GM12878 (cell line): Measurements from ENCODE around the gene RNF43. TPM values are rescaled to one million over a fixed set of nuclear protein-coding genes. Genes with fewer than 3 reads are reported as not detected.

ENCODE experiments used
- ATAC-seq: fragments of 200-7000 bp; cut with Tn5 transposase; 3 replicates; pipeline ENCODE4 v1.9.1; 2020; ENCODE audit warnings: mild to moderate bottlenecking, moderate library complexity
- BruUV-seq: library from RNA; stranded (reverse); fragments of 400-500 nt; replicated peaks from 2 replicates; lab custom pipeline; 2021; lab: Mats Ljungman, UMichigan
- CTCF ChIA-PET: fragments of 300-600 bp; sonication (Branson Sonifier 250); formaldehyde crosslinking; extraction: SDS; loops from one replicate; lab custom pipeline; 2021; ENCODE audit warnings: inconsistent platforms; lab: Yijun Ruan, JAX
- POLR2A ChIA-PET: fragments of 350-600 bp; formaldehyde crosslinking; extraction: SDS; loops from one replicate; lab custom pipeline; 2021; ENCODE audit warnings: inconsistent platforms; lab: Charles Lee
- RAD21 ChIA-PET: fragments of 300-600 bp; sonication (Branson Sonifier 250); formaldehyde crosslinking; loops from one replicate; lab custom pipeline; 2023; ENCODE audit warnings: antibody characterized with exemption; ENCODE audit not compliant: unreplicated experiment; lab: Charles Lee
- SMC1A ChIA-PET: fragments of 300-600 bp; sonication (Branson Sonifier 250); formaldehyde crosslinking; loops from one replicate; lab custom pipeline; 2023; ENCODE audit not compliant: unreplicated experiment, uncharacterized antibody; lab: Charles Lee
- DNase-seq: peaks from one replicate; pipeline ENCODE4 v3.0.0-alpha.2; 2011; ENCODE audit warnings: low read depth, low spot score
- FAIRE-seq: peaks from 3 replicates; lab custom pipeline; 2011; peaks lifted over from hg19 to GRCh38; lab: Jason Lieb, UNC
- H2AFZ ChIP-seq: 2 replicates; pipeline ENCODE4 v1.6.0; 2011; ENCODE audit warnings: low read depth, low read length, control low read depth; ENCODE audit not compliant: control insufficient read depth
- H3K27ac ChIP-seq: 2 replicates; pipeline ENCODE4 v1.5.1; 2011; ENCODE audit warnings: control low read depth; ENCODE audit not compliant: control insufficient read depth, insufficient read depth
- H3K27me3 ChIP-seq, 2 experiments: replicated peaks in 1 of 2; 2 replicates each; pipeline versions ENCODE4 v1.6.0 to v1.6.1; 2011; ENCODE audit warnings: low read length in 1 of 2; ENCODE audit not compliant: control insufficient read depth in 2 of 2, insufficient read depth in 2 of 2
- H3K36me3 ChIP-seq, 2 experiments: 2 replicates each; pipeline ENCODE4 v1.5.1; 2011; ENCODE audit warnings: low read length in 1 of 2; ENCODE audit not compliant: control insufficient read depth in 2 of 2, insufficient read depth in 2 of 2
- H3K4me1 ChIP-seq: 2 replicates; pipeline ENCODE4 v1.6.1; 2011; ENCODE audit warnings: mild to moderate bottlenecking, low read length, moderate library complexity, mixed read lengths; ENCODE audit not compliant: control insufficient read depth, insufficient read depth
- H3K4me2 ChIP-seq: 2 replicates; pipeline ENCODE4 v1.6.0; 2011; ENCODE audit warnings: control low read depth; ENCODE audit not compliant: control insufficient read depth, insufficient read depth
- H3K4me3 ChIP-seq: fragments of 200-600 bp; sonication (generic); 2 replicates; pipeline ENCODE4 v1.5.1; 2016
- H3K79me2 ChIP-seq: 2 replicates; pipeline ENCODE4 v1.6.0; 2011; ENCODE audit warnings: low read length; ENCODE audit not compliant: control insufficient read depth, insufficient read depth
- H3K9ac ChIP-seq: 2 replicates; pipeline ENCODE4 v1.8.0; 2011; ENCODE audit warnings: low read length, control low read depth, mixed read lengths; ENCODE audit not compliant: control insufficient read depth, insufficient read depth
- H3K9me3 ChIP-seq: replicated peaks from 3 replicates; pipeline ENCODE4 v1.5.1; 2011; ENCODE audit warnings: mild to moderate bottlenecking, low read length; ENCODE audit not compliant: control insufficient read depth, insufficient read depth
- H4K20me1 ChIP-seq: 2 replicates; pipeline ENCODE4 v1.6.0; 2011; ENCODE audit not compliant: control insufficient read depth, insufficient read depth
- WGBS: methylation state at CpG from one replicate; pipeline ENCODE4 v1.1.6; 2016; ENCODE audit warnings: low lambda C conversion rate; ENCODE audit not compliant: insufficient replicate concordance, insufficient coverage; ENCODE audit errors: missing lambda C conversion rate; 5-methylcytosine and 5-hydroxymethylcytosine counted together
- in situ Hi-C: fragments of 300-500 bp; cut with MboI; formaldehyde crosslinking; loops from 9 replicates; pipeline ENCODE4 v1.14.3; 2018; ENCODE audit warnings: mixed read lengths
- intact Hi-C: fragments of 100-400 bp; cut with micrococcal nuclease; formaldehyde crosslinking; loops from one replicate; pipeline ENCODE4 v1.14.2; 2022; ENCODE audit not compliant: unreplicated experiment
- polyA plus RNA-seq, 11 experiments: library from polyadenylated mRNA; depleted of rRNA in 4 of 11; unstranded in 6 of 11; stranded (reverse) in 5 of 11; fragments of >200 nt; fragmentation: Nextera tagmentation in 4 of 11; fragmentation: Illumina TruSeq in 1 of 11; extraction: Ambion mirVana in 4 of 11; extraction: Trizol in 1 of 11; gene quantifications; 1 replicate in 1 of 11; 2 replicates in 10 of 11; pipeline versions ENCODE4 v1.2.1 to v1.2.3, GENCODE V29; 2011 to 2016; ENCODE audit warnings: inconsistent platforms in 2 of 11, missing spikeins in 2 of 11, low read depth in 1 of 11
- total RNA-seq, 4 experiments: library from RNA; depleted of rRNA in 3 of 4; stranded (reverse); fragments of >200 nt in 3 of 4; fragmentation: Illumina TruSeq in 1 of 4; extraction: Trizol in 1 of 4; gene quantifications; 2 replicates each; pipeline versions ENCODE4 v1.2.1 to v1.2.3, GENCODE V29; 2013 to 2021
- TF ChIP-seq, protein P1 (sequence below): fragments of 450-650 bp; IDR thresholded peaks from 2 replicates; pipeline ENCODE4 v1.6.1; 2017; ENCODE audit warnings: mild to moderate bottlenecking
- TF ChIP-seq, protein P2 (sequence below): fragments of 450-650 bp; IDR thresholded peaks from 2 replicates; pipeline ENCODE4 v1.6.1; 2018; ENCODE audit warnings: mild to moderate bottlenecking, low read depth, moderate library complexity; ENCODE audit not compliant: partially characterized antibody
- TF ChIP-seq, protein P3 (sequence below): IDR thresholded peaks from 2 replicates; pipeline ENCODE4 v1.6.1; 2011; ENCODE audit warnings: borderline replicate concordance, low read depth, mild to moderate bottlenecking, moderate library complexity, low read length; ENCODE audit not compliant: insufficient read depth, poor library complexity, severe bottlenecking
- TF ChIP-seq, protein P4 (sequence below), 3 experiments: IDR thresholded peaks in 2 of 3; conservative IDR thresholded peaks in 1 of 3; 2 replicates each; pipeline ENCODE4 v1.5.1; 2011; ENCODE audit warnings: low read depth in 3 of 3, low read length in 3 of 3, mild to moderate bottlenecking in 3 of 3, control low read depth in 2 of 3, moderate library complexity in 2 of 3, inconsistent platforms in 1 of 3, mixed read lengths in 1 of 3; ENCODE audit not compliant: control insufficient read depth in 2 of 3, insufficient read depth in 1 of 3; ENCODE audit errors: extremely low read depth in 1 of 3

The RNF43 gene
- total and polyA plus RNA-seq, 10 of the 15 experiments (the other 5 are each of a cell fraction or from before 2014, with no cell fraction given), result 1.2 to 16.7 (median 5.5) TPM

DNA sequence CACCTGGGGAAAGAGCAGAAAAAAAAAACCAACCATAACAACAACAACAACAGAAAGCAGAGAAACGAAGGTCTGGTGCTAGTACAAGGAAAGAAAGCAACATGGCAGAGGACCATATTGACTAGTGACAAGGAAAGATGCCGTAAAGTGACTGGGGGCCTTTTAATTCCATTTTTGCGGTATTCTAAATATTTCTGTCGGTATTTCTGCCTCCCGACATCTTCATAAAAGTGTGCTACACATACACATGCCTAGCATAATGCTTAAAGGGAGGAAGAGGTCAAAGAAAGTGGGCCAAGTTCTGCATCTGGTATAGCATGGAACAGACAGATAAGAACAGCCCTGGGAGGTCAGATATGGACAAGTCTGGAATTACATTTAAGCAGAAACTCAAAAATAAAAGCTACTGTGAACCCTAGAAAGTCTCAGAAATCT is 19.5 kb upstream of the RNF43 start:
- no peaks in the 10 kb centered on the region for H3K9me3 ChIP-seq
- intact Hi-C loops (no loop called here), in situ Hi-C loops (no loop called here)
- H2AFZ ChIP-seq, result no peak overlapping the region
- ATAC-seq (no peak), FAIRE-seq (no peak), DNase-seq (no peak)
- H3K4me2 ChIP-seq, result no peak overlapping the region
- H3K36me3 ChIP-seq, result no peaks in the 10 kb centered on the region
- SMC1A ChIA-PET, result no interaction called here
- 31% methylated on average over 5 of the region's 5 CpGs for WGBS
- no peaks in the 10 kb centered on the region for H3K79me2 ChIP-seq
- TF ChIP-seq, protein P1, sequence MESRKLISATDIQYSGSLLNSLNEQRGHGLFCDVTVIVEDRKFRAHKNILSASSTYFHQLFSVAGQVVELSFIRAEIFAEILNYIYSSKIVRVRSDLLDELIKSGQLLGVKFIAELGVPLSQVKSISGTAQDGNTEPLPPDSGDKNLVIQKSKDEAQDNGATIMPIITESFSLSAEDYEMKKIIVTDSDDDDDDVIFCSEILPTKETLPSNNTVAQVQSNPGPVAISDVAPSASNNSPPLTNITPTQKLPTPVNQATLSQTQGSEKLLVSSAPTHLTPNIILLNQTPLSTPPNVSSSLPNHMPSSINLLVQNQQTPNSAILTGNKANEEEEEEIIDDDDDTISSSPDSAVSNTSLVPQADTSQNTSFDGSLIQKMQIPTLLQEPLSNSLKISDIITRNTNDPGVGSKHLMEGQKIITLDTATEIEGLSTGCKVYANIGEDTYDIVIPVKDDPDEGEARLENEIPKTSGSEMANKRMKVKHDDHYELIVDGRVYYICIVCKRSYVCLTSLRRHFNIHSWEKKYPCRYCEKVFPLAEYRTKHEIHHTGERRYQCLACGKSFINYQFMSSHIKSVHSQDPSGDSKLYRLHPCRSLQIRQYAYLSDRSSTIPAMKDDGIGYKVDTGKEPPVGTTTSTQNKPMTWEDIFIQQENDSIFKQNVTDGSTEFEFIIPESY, result no peak
- TF ChIP-seq, protein P2, sequence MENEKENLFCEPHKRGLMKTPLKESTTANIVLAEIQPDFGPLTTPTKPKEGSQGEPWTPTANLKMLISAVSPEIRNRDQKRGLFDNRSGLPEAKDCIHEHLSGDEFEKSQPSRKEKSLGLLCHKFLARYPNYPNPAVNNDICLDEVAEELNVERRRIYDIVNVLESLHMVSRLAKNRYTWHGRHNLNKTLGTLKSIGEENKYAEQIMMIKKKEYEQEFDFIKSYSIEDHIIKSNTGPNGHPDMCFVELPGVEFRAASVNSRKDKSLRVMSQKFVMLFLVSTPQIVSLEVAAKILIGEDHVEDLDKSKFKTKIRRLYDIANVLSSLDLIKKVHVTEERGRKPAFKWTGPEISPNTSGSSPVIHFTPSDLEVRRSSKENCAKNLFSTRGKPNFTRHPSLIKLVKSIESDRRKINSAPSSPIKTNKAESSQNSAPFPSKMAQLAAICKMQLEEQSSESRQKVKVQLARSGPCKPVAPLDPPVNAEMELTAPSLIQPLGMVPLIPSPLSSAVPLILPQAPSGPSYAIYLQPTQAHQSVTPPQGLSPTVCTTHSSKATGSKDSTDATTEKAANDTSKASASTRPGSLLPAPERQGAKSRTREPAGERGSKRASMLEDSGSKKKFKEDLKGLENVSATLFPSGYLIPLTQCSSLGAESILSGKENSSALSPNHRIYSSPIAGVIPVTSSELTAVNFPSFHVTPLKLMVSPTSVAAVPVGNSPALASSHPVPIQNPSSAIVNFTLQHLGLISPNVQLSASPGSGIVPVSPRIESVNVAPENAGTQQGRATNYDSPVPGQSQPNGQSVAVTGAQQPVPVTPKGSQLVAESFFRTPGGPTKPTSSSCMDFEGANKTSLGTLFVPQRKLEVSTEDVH, result no peak
- TF ChIP-seq, protein P3, sequence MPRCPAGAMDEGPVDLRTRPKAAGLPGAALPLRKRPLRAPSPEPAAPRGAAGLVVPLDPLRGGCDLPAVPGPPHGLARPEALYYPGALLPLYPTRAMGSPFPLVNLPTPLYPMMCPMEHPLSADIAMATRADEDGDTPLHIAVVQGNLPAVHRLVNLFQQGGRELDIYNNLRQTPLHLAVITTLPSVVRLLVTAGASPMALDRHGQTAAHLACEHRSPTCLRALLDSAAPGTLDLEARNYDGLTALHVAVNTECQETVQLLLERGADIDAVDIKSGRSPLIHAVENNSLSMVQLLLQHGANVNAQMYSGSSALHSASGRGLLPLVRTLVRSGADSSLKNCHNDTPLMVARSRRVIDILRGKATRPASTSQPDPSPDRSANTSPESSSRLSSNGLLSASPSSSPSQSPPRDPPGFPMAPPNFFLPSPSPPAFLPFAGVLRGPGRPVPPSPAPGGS, result no peak
- TF ChIP-seq, protein P4, sequence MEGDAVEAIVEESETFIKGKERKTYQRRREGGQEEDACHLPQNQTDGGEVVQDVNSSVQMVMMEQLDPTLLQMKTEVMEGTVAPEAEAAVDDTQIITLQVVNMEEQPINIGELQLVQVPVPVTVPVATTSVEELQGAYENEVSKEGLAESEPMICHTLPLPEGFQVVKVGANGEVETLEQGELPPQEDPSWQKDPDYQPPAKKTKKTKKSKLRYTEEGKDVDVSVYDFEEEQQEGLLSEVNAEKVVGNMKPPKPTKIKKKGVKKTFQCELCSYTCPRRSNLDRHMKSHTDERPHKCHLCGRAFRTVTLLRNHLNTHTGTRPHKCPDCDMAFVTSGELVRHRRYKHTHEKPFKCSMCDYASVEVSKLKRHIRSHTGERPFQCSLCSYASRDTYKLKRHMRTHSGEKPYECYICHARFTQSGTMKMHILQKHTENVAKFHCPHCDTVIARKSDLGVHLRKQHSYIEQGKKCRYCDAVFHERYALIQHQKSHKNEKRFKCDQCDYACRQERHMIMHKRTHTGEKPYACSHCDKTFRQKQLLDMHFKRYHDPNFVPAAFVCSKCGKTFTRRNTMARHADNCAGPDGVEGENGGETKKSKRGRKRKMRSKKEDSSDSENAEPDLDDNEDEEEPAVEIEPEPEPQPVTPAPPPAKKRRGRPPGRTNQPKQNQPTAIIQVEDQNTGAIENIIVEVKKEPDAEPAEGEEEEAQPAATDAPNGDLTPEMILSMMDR (IDR thresholded peaks at IDR 0.05 in 2 of 3, conservative IDR thresholded peaks at IDR 0.05 in 1 of 3; ENCODE audit: control insufficient read depth in 2 of 3, extremely low read depth in 1 of 3, insufficient read depth in 1 of 3, low read depth in 3 of 3, low read length in 3 of 3), result no peak
- H3K27ac ChIP-seq, result no peak overlapping the region
- RAD21 ChIA-PET, result interaction anchor here (2.6 kb wide), 1 partner anchor 119 kb away, joined by 15 read pairs; no protein-coding TSS in a partner anchor
- POLR2A ChIA-PET, result no interaction called here
- no TSS peak for BruUV-seq
- H3K27me3 ChIP-seq, result no peaks in the 10 kb centered on the region
- no peak overlapping the region for H3K9ac ChIP-seq
- H3K4me3 ChIP-seq, result no peak overlapping the region
- H3K4me1 ChIP-seq, result no peaks in the 10 kb centered on the region
- H4K20me1 ChIP-seq, result no peaks in the 10 kb centered on the region
- CTCF ChIA-PET, result interaction anchor here (1.4 to 5.9 kb wide), 4 partner anchors 10 to 189 kb away, joined by 3 to 22 read pairs (median 7); no protein-coding TSS in a partner anchor
